Stromal cell of bone marrow (primary cell): ENCODE measurements around the gene FSTL1.

Source experiments
- DNase-seq: peaks from one replicate; pipeline ENCODE4 v3.0.0-alpha.2; 2012; ENCODE audit warnings: low read depth

Gene FSTL1

GRCh38 chr3:120450600-120451271 is at the start of gene FSTL1:
TSS of gene FSTL1 (minus strand) at chr3:120450992. CDS start at chr3:120450746, 246 bp downstream.
- no peak for DNase-seq

- peak; percentile 88 for DNase-seq
Observed at GRCh38 chr3:120498556-120499346, 48.0 kb upstream of the FSTL1 start.

GRCh38 chr3:120497818-120498217 is 47.0 kb upstream of the FSTL1 start:
- no peak for DNase-seq

GRCh38 chr3:120497336-120497735 is 46.5 kb upstream of the FSTL1 start:
- DNase-seq, result peak; percentile 96

- DNase-seq, result peak; percentile 79
Observed at GRCh38 chr3:120496278-120497002, 45.6 kb upstream of the FSTL1 start.

- no peak for DNase-seq
Observed at GRCh38 chr3:120495809-120496208, 45.0 kb upstream of the FSTL1 start.

- no peak for DNase-seq
Observed at GRCh38 chr3:120492103-120492502, 41.3 kb upstream of the FSTL1 start.

GRCh38 chr3:120489421-120489820 is 38.6 kb upstream of the FSTL1 start:
- DNase-seq, result no peak

- no peak for DNase-seq
Observed at GRCh38 chr3:120488296-120488695, 37.5 kb upstream of the FSTL1 start.

- DNase-seq, result peak; percentile 47
Observed at GRCh38 chr3:120487191-120487650, 36.4 kb upstream of the FSTL1 start.

- no peak for DNase-seq
Observed at GRCh38 chr3:120481081-120481480, 30.3 kb upstream of the FSTL1 start.

GRCh38 chr3:120477781-120478180 is 27.0 kb upstream of the FSTL1 start:
- DNase-seq, result no peak

- no peak for DNase-seq
Observed at GRCh38 chr3:120475722-120476377, 25.1 kb upstream of the FSTL1 start.

GRCh38 chr3:120473896-120474675 is 23.3 kb upstream of the FSTL1 start:
- DNase-seq, result no peak

- DNase-seq, result no peak
Observed at GRCh38 chr3:120473389-120473788, 22.6 kb upstream of the FSTL1 start.

GRCh38 chr3:120472121-120472844 is 21.5 kb upstream of the FSTL1 start:
- DNase-seq, result no peak

- DNase-seq, result no peak
Observed at GRCh38 chr3:120471643-120472042, 20.9 kb upstream of the FSTL1 start.

- DNase-seq, result no peak
Observed at GRCh38 chr3:120470870-120471269, 20.1 kb upstream of the FSTL1 start.

GRCh38 chr3:120469882-120470301 is 19.1 kb upstream of the FSTL1 start:
- DNase-seq, result no peak

- DNase-seq, result no peak
Observed at GRCh38 chr3:120469440-120469839, 18.6 kb upstream of the FSTL1 start.
